Upper lobe of left lung (tissue), 6 donors: ENCODE data around the gene PRELID1. TPM values are rescaled to one million over a fixed set of nuclear protein-coding genes. Genes with fewer than 3 reads are reported as not detected.
A peak's percentile ranks its signal among the peaks of the same experiment; 100 is the strongest.

Source experiments
- ATAC-seq, 2 donors: fragments of 200-7000 bp; cut with Tn5 transposase; one replicate each; pipeline ENCODE4 v1.9.1; 2022; ENCODE audit warnings: mild to moderate bottlenecking in 2 of 2, moderate library complexity in 2 of 2; ENCODE audit not compliant: low FRiP score in 2 of 2
- DNase-seq, 2 donors: peaks; one replicate each; pipeline ENCODE4 v3.0.0-alpha.2; 2019 to 2020
- H3K27ac ChIP-seq, 4 donors: fragments of 200-600 bp; sonication (generic); one replicate each; pipeline ENCODE4 v1.5.1; 2016 to 2019
- H3K27me3 ChIP-seq, 4 donors: fragments of 200-600 bp; sonication (generic); one replicate each; pipeline ENCODE4 v1.5.1; 2017 to 2019
- H3K36me3 ChIP-seq, 4 donors: fragments of 200-600 bp; sonication (generic); one replicate each; pipeline ENCODE4 v1.5.1; 2016 to 2019
- H3K4me1 ChIP-seq, 4 donors: fragments of 200-600 bp; sonication (generic); one replicate each; pipeline ENCODE4 v1.5.1; 2018 to 2019
- H3K4me3 ChIP-seq, 4 donors: fragments of 200-600 bp; sonication (generic); one replicate each; pipeline ENCODE4 v1.5.1; 2017 to 2019; ENCODE audit warnings: mild to moderate bottlenecking in 2 of 4, moderate library complexity in 1 of 4
- H3K9me3 ChIP-seq, 4 donors: fragments of 200-600 bp; sonication (generic); one replicate each; pipeline ENCODE4 v1.5.1; 2018 to 2019
- EP300 ChIP-seq, 4 donors: sonication (generic); formaldehyde crosslinking; IDR thresholded peaks; one replicate each; pipeline ENCODE4 v1.5.1; 2017; ENCODE audit warnings: antibody characterized with exemption in 4 of 4, control low read depth in 2 of 4
- POLR2A ChIP-seq, 4 donors: fragments of 450-650 bp; IDR thresholded peaks; one replicate each; pipeline ENCODE4 v1.5.1; 2016 to 2017; ENCODE audit warnings: antibody characterized with exemption in 4 of 4, mild to moderate bottlenecking in 2 of 4
- POLR2AphosphoS5 ChIP-seq, 2 donors: sonication (generic); formaldehyde crosslinking; IDR thresholded peaks; one replicate each; pipeline ENCODE4 v1.5.1; 2017; ENCODE audit warnings: antibody characterized with exemption in 2 of 2
- WGBS, 2 donors: methylation state at CpG; one replicate each; pipeline ENCODE4 v1.1.5; 2017 to 2018; 5-methylcytosine and 5-hydroxymethylcytosine counted together
- total RNA-seq, 6 donors: library from RNA; depleted of rRNA in 4 of 6; stranded (reverse); fragments of >200 nt in 4 of 6; gene quantifications; one replicate each; pipeline versions ENCODE4 v1.1.0 to v1.2.1, GENCODE V29; 2016 to 2021
- TF ChIP-seq, protein P1 (sequence below), 6 experiments: fragments of 450-650 bp in 4 of 6; fragments of 200-600 bp in 2 of 6; sonication (generic) in 2 of 6; IDR thresholded peaks; one replicate each; pipeline ENCODE4 v1.5.1; 2016 to 2019; ENCODE audit warnings: antibody characterized with exemption in 6 of 6
- donor health status: DM: no; HTN: no; CAD: no; lungs with moderate emphysema.
- donor health status: DM: no; HTN: yes; CAD: no; lungs with severe emphysema.

PRELID1 gene
- total RNA-seq, 6 donors from 2014 or later: 45.1 to 132 (median 86.8) TPM

GRCh38 chr5:177296581-177296980 is 7.0 kb upstream of the PRELID1 start:
- Histone ChIP-seq H3K36me3 (peaks cover 15 to 61% (median 38%) of the 10 kb centered on the region in 4 donors), H3K27ac (peak overlapping the region; percentile 4 to 73 (median 52)), H3K4me1 (peaks cover 34 to 46% (median 42%) of the 10 kb centered on the region in 4 donors), H3K4me3 (no peak overlapping the region), H3K27me3 (no peaks in the 10 kb centered on the region), H3K9me3 (no peaks in the 10 kb centered on the region)
- TF ChIP-seq POLR2A (IDR thresholded peaks at IDR 0.05) (no peak), POLR2AphosphoS5 (IDR thresholded peaks at IDR 0.05) (no peak), EP300 (IDR thresholded peaks at IDR 0.05) (no peak)
- TF ChIP-seq, protein P1, sequence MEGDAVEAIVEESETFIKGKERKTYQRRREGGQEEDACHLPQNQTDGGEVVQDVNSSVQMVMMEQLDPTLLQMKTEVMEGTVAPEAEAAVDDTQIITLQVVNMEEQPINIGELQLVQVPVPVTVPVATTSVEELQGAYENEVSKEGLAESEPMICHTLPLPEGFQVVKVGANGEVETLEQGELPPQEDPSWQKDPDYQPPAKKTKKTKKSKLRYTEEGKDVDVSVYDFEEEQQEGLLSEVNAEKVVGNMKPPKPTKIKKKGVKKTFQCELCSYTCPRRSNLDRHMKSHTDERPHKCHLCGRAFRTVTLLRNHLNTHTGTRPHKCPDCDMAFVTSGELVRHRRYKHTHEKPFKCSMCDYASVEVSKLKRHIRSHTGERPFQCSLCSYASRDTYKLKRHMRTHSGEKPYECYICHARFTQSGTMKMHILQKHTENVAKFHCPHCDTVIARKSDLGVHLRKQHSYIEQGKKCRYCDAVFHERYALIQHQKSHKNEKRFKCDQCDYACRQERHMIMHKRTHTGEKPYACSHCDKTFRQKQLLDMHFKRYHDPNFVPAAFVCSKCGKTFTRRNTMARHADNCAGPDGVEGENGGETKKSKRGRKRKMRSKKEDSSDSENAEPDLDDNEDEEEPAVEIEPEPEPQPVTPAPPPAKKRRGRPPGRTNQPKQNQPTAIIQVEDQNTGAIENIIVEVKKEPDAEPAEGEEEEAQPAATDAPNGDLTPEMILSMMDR (IDR thresholded peaks at IDR 0.05): no peak
- ATAC-seq (no peak), DNase-seq (peak in 1 of 2 donors; percentile 24)
- WGBS, 2 donors: 31 to 34% methylated on average over 4 of the region's 4 CpGs

DNA sequence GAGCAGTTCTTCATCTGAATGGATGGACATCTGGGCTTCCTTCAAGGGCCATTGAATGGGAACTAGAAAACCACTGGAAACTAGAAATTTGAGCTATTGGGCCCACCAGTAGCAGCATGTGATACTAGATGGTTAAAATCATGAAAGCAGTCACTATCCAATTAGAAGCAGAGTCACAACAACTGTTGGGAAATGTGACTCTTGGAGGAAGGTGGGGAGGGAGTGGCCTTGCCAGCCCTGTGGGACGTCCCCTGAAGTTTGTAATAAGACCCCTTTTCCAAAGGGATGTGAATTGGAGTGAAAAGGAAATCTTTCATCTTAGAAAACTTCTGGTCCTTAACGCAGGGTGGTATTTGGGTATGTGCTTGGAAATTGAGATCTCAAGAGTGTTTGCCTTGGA is 5.7 kb upstream of the PRELID1 start:
- Histone ChIP-seq H3K27me3 (no peaks in the 10 kb centered on the region), H3K4me1 (peaks cover 47 to 59% (median 56%) of the 10 kb centered on the region in 4 donors)

GRCh38 chr5:177299697-177300096 is 3.9 kb upstream of the PRELID1 start:
- Histone ChIP-seq H3K4me1 (peaks cover 49 to 70% (median 64%) of the 10 kb centered on the region in 4 donors), H3K27ac (peak overlapping the region; percentile 76 to 92 (median 90)), H3K4me3 (peak overlapping the region in 1 of 4 donors; percentile 3), H3K9me3 (no peaks in the 10 kb centered on the region), H3K27me3 (no peaks in the 10 kb centered on the region), H3K36me3 (peaks cover 0 to 36% (median 9%) of the 10 kb centered on the region in 4 donors)
- ATAC-seq: no peak
- no peak for DNase-seq
- WGBS, 2 donors: 66 to 78% methylated on average over 8 to 9 of the region's 9 CpGs
- TF ChIP-seq EP300 (IDR thresholded peaks at IDR 0.05) (no peak), POLR2A (IDR thresholded peaks at IDR 0.05) (no peak), POLR2AphosphoS5 (IDR thresholded peaks at IDR 0.05) (no peak)
- TF ChIP-seq, protein P1 (IDR thresholded peaks at IDR 0.05): no peak

More for the DNA sequence above, 5.7 kb upstream of the PRELID1 start:
- H3K27ac ChIP-seq: peak overlapping the region in 1 of 4 donors; percentile 7
- 63 to 79% methylated on average over 2 of the region's 2 CpGs for WGBS, 2 donors
- no peak for DNase-seq
- no peaks in the 10 kb centered on the region for H3K9me3 ChIP-seq
- peaks cover 4 to 52% (median 25%) of the 10 kb centered on the region in 4 donors for H3K36me3 ChIP-seq
- no peak for TF ChIP-seq EP300 (IDR thresholded peaks at IDR 0.05)
- no peak for TF ChIP-seq POLR2AphosphoS5 (IDR thresholded peaks at IDR 0.05)
- no peak for TF ChIP-seq POLR2A (IDR thresholded peaks at IDR 0.05)
- TF ChIP-seq, protein P1 (IDR thresholded peaks at IDR 0.05): no peak
- no peak overlapping the region for H3K4me3 ChIP-seq
- ATAC-seq: no peak

- TF ChIP-seq POLR2AphosphoS5 (IDR thresholded peaks at IDR 0.05) (peak; percentile 39 to 78), EP300 (IDR thresholded peaks at IDR 0.05) (no peak)
- TF ChIP-seq, protein P1 (IDR thresholded peaks at IDR 0.05): peak in 3 of 6 experiments; percentile 10 to 24 (median 21)
- H3K36me3 ChIP-seq: peaks cover 0 to 32% (median 3%) of the 10 kb centered on the region in 4 donors
- peak overlapping the region; percentile 76 to 92 (median 90) for H3K27ac ChIP-seq
- H3K4me3 ChIP-seq: peak overlapping the region in 1 of 4 donors; percentile 3
- 25 to 42% methylated on average over 4 of the region's 4 CpGs for WGBS, 2 donors
- DNase-seq (peak in 1 of 2 donors; percentile 78), ATAC-seq (peak; percentile 39 to 57)
- H3K9me3 ChIP-seq: no peaks in the 10 kb centered on the region
- peaks cover 56 to 77% (median 70%) of the 10 kb centered on the region in 4 donors for H3K4me1 ChIP-seq
- no peaks in the 10 kb centered on the region for H3K27me3 ChIP-seq
Measured at GRCh38 chr5:177300236-177300880, 3.2 kb upstream of the PRELID1 start.
